CD4-positive, alpha-beta T cell (primary cell): ENCODE results near the gene MYL5. TPM values are rescaled to one million over a fixed set of nuclear protein-coding genes. Genes with fewer than 3 reads are reported as not detected.

ENCODE experiments used
- ATAC-seq: fragments of 200-7000 bp; cut with Tn5 transposase; one replicate; pipeline ENCODE4 v1.10.0; 2022; ENCODE audit warnings: mild to moderate bottlenecking; ENCODE audit not compliant: poor library complexity
- CTCF ChIA-PET: fragments of 350-600 bp; sonication (Branson Sonifier 250); formaldehyde crosslinking; loops from one replicate; lab custom pipeline; 2021; ENCODE audit warnings: antibody characterized with exemption, inconsistent platforms; lab: Charles Lee
- POLR2A ChIA-PET: fragments of 350-600 bp; sonication (Branson Sonifier 250); formaldehyde crosslinking; loops from one replicate; lab custom pipeline; 2021; ENCODE audit warnings: antibody characterized with exemption, inconsistent platforms; lab: Charles Lee
- DNase-seq, 14 experiments: peaks; one replicate each; pipeline ENCODE4 v3.0.0-alpha.2; 2013 to 2020; ENCODE audit warnings: mixed read lengths in 2 of 14
- H3K27ac ChIP-seq, 2 donors: one replicate each; pipeline versions ENCODE4 v1.5.1 to v1.7.0; 2013; ENCODE audit warnings: low read length in 2 of 2, low read depth in 1 of 2, mild to moderate bottlenecking in 1 of 2
- H3K27me3 ChIP-seq, 2 experiments: 1 replicate in 1 of 2; 2 replicates in 1 of 2; pipeline versions ENCODE4 v1.6.1 to v1.7.0; 2013; ENCODE audit warnings: low read length in 2 of 2, control low read depth in 1 of 2, mild to moderate bottlenecking in 1 of 2, moderate library complexity in 1 of 2; ENCODE audit not compliant: insufficient read depth in 2 of 2, control insufficient read depth in 1 of 2
- H3K36me3 ChIP-seq: one replicate; pipeline ENCODE4 v1.6.1; 2013; ENCODE audit warnings: low read length, control low read depth; ENCODE audit not compliant: insufficient read depth
- H3K4me1 ChIP-seq: one replicate; pipeline ENCODE4 v1.6.1; 2013; ENCODE audit warnings: low read length, control low read depth; ENCODE audit not compliant: insufficient read depth
- H3K4me3 ChIP-seq: one replicate; pipeline ENCODE4 v1.5.1; 2013; ENCODE audit warnings: mild to moderate bottlenecking, low read length, moderate library complexity
- H3K9me3 ChIP-seq, 2 experiments: 1 replicate in 1 of 2; 2 replicates in 1 of 2; pipeline versions ENCODE4 v1.6.1 to v1.7.0; 2013; ENCODE audit warnings: low read length in 2 of 2, mild to moderate bottlenecking in 2 of 2, control low read depth in 1 of 2, moderate library complexity in 1 of 2; ENCODE audit not compliant: control insufficient read depth in 1 of 2, insufficient read depth in 1 of 2
- H3K27ac Mint-ChIP-seq: one replicate; pipeline ENCODE4 v1.8.0; 2020; ENCODE audit warnings: mixed read lengths
- H3K27me3 Mint-ChIP-seq: one replicate; pipeline ENCODE4 v1.8.0; 2021; ENCODE audit warnings: mixed read lengths
- H3K36me3 Mint-ChIP-seq: one replicate; pipeline ENCODE4 v1.8.0; 2021; ENCODE audit warnings: low read depth, mixed read lengths
- H3K4me1 Mint-ChIP-seq: one replicate; pipeline ENCODE4 v1.8.0; 2021; ENCODE audit warnings: low read depth, mixed read lengths
- H3K4me3 Mint-ChIP-seq: one replicate; pipeline ENCODE4 v1.8.0; 2020; ENCODE audit warnings: mild to moderate bottlenecking, mixed read lengths
- H3K9me3 Mint-ChIP-seq: one replicate; pipeline ENCODE4 v1.8.0; 2020; ENCODE audit warnings: mixed read lengths
- intact Hi-C, 2 experiments: fragments of 100-400 bp; cut with DNase I in 1 of 2; cut with micrococcal nuclease in 1 of 2; formaldehyde crosslinking; loops; one replicate each; pipeline versions ENCODE4 v1.15.1 to v1.9.0; 2023 to 2025; cut with DNase I, micrococcal nuclease
- total RNA-seq, 174 experiments: library from RNA in 2 of 174; stranded (reverse) in 2 of 174; gene quantifications; one replicate each; pipeline ENCODE4 v1.2.3 and lab custom pipeline; 2021 to 2026
- TF ChIP-seq, protein P1 (sequence below): fragments of 200-600 bp; IDR thresholded peaks from one replicate; pipeline ENCODE4 v1.8.0; 2022; ENCODE audit warnings: antibody characterized with exemption, mild to moderate bottlenecking

MYL5 gene
- total RNA-seq, 2 experiments from 2014 or later = 25.3 to 29.2 TPM

DNA sequence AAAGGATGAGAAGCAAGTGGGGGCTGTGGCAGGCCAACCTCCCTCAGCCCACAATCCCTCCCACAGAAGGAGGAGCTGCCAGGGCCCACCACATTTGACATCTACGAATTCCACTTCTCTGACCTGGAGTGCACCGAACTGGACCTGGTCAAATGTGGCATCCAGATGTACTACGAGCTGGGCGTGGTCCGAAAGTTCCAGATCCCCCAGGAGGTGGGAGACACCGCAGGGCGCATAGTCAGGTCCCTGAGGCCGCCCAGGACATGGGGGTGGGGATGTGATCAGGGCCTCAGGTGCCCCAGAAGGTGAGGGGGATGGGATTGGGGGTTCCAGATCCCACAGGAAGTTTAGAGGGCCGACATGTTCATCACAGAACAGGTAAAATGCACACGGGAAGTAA, 13.9 kb upstream of the MYL5 start:
- intact Hi-C loops = loop anchor here (5.0 kb wide), 3 partner anchors 122 to 323 kb away; partner anchors contain the start of genes PIGG (in 1 of the 2), ZNF141 (in 1 of the 2) and ZNF721 (in 1 of the 2)

DNA sequence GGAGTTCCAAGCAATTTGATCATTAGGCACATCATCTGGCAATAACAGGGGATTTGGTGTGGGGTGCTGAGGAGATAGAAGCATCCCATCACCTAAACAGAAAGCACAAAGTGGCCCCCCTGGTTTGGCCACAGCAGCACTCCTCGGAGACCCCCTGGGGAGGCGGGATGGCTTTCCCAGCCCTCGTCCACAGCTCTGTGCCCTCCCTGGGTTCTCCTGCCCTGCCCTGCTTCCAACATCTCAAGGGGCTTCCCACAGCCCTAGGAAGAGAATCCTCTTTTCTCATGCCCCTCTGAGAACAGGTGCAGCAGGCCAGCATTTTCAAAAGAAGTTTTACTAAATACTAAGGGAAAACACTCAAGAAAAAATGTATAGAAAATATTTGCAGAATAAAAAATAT, 13.1 kb upstream of the MYL5 start:
- Mint-ChIP-seq H3K4me1 (peaks cover 10% of the 10 kb centered on the region), H3K36me3 (peaks cover 5% of the 10 kb centered on the region), H3K27ac (peak overlapping the region; percentile 28), H3K9me3 (no peaks in the 10 kb centered on the region), H3K4me3 (peak overlapping the region; percentile 34), H3K27me3 (no peaks in the 10 kb centered on the region)
- POLR2A ChIA-PET = no interaction called here
- no peaks in the 10 kb centered on the region for H3K9me3 ChIP-seq
- CTCF ChIA-PET = no interaction called here
- no peaks in the 10 kb centered on the region for H3K27me3 ChIP-seq
- H3K27ac ChIP-seq = no peak overlapping the region
- no peak overlapping the region for H3K4me3 ChIP-seq
- intact Hi-C loops = loop anchor here (5.0 kb wide), 3 partner anchors 121 to 324 kb away; partner anchors contain the start of genes PIGG (in 1 of the 2), ZNF141 (in 1 of the 2) and ZNF721 (in 1 of the 2)
- H3K36me3 ChIP-seq = no peaks in the 10 kb centered on the region
- TF ChIP-seq, protein P1, sequence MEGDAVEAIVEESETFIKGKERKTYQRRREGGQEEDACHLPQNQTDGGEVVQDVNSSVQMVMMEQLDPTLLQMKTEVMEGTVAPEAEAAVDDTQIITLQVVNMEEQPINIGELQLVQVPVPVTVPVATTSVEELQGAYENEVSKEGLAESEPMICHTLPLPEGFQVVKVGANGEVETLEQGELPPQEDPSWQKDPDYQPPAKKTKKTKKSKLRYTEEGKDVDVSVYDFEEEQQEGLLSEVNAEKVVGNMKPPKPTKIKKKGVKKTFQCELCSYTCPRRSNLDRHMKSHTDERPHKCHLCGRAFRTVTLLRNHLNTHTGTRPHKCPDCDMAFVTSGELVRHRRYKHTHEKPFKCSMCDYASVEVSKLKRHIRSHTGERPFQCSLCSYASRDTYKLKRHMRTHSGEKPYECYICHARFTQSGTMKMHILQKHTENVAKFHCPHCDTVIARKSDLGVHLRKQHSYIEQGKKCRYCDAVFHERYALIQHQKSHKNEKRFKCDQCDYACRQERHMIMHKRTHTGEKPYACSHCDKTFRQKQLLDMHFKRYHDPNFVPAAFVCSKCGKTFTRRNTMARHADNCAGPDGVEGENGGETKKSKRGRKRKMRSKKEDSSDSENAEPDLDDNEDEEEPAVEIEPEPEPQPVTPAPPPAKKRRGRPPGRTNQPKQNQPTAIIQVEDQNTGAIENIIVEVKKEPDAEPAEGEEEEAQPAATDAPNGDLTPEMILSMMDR = no peak
- DNase-seq (peak in 1 of 14 experiments; percentile 1), ATAC-seq (no peak)
- H3K4me1 ChIP-seq = peaks cover 22% of the 10 kb centered on the region

More for the DNA sequence above, 13.9 kb upstream of the MYL5 start:
- TF ChIP-seq, protein P1 = no peak
- Mint-ChIP-seq H3K36me3 (peaks cover 5% of the 10 kb centered on the region), H3K4me1 (peaks cover 10% of the 10 kb centered on the region), H3K4me3 (peak overlapping the region; percentile 50), H3K27me3 (no peaks in the 10 kb centered on the region), H3K9me3 (no peaks in the 10 kb centered on the region), H3K27ac (peak overlapping the region; percentile 28)
- no peak for DNase-seq
- Histone ChIP-seq H3K36me3 (no peaks in the 10 kb centered on the region), H3K4me3 (no peak overlapping the region), H3K27ac (no peak overlapping the region), H3K4me1 (peaks cover 22% of the 10 kb centered on the region), H3K27me3 (no peaks in the 10 kb centered on the region), H3K9me3 (no peaks in the 10 kb centered on the region)
- no peak for ATAC-seq
- ChIA-PET POLR2A (no interaction called here), CTCF (no interaction called here)

GRCh38 chr4:661881-662761, 12.2 kb upstream of the MYL5 start:
- Histone ChIP-seq H3K9me3 (no peaks in the 10 kb centered on the region), H3K4me1 (peaks cover 22% of the 10 kb centered on the region), H3K4me3 (no peak overlapping the region), H3K27me3 (no peaks in the 10 kb centered on the region), H3K36me3 (no peaks in the 10 kb centered on the region), H3K27ac (no peak overlapping the region)
- Mint-ChIP-seq H3K9me3 (no peaks in the 10 kb centered on the region), H3K4me1 (peaks cover 10% of the 10 kb centered on the region), H3K36me3 (peaks cover 5% of the 10 kb centered on the region), H3K27ac (peak overlapping the region; percentile 80), H3K4me3 (peak overlapping the region; percentile 88), H3K27me3 (no peaks in the 10 kb centered on the region)
- TF ChIP-seq, protein P1 = no peak
- CTCF ChIA-PET = no interaction called here
- no peak for ATAC-seq
- intact Hi-C loops = loop anchor here (5.0 kb wide), 3 partner anchors 120 to 325 kb away; partner anchors contain the start of genes PIGG (in 1 of the 2), ZNF141 (in 1 of the 2) and ZNF721 (in 1 of the 2)
- DNase-seq = peak in 2 of 14 experiments; percentile 2 to 21
- POLR2A ChIA-PET = interaction anchor here (1.1 to 4.3 kb wide), 2 partner anchors 12 to 120 kb away, joined by 3 to 64 read pairs; partner anchors contain the start of genes ATP5ME and MYL5
